CD4-positive, alpha-beta T cell treated with Interleukin-10 for 1 hour (primary cell): ENCODE measurements around the gene VRK3.
"Not testable (repeated sequence)": the region's sequence is repeated elsewhere in the genome, so short reads cannot be mapped to it uniquely, and the experiment has no call there.

ENCODE experiments used
- DNase-seq: peaks from one replicate; pipeline ENCODE4 v3.0.0-alpha.2; 2020

VRK3 gene

DNA sequence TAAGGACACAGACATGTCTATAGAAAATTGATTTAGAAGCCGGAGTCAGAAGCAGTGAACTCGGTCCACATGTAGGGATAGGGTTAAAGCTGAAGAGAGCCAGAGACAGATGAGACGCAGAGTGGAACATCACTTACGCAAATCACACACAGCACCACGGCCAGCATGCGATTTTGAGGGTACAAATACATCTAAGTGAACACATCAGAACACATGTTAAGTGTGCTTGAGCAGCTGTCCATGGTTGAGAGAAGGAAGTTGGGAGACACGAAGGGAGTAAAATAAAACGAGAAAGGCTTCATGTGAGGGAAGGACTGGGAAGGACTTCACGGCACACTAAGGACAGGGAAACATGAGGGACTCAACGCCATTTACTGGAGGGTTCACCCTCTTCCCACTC lies 38.8 kb downstream of the VRK3 start:
- no peak for DNase-seq

DNA sequence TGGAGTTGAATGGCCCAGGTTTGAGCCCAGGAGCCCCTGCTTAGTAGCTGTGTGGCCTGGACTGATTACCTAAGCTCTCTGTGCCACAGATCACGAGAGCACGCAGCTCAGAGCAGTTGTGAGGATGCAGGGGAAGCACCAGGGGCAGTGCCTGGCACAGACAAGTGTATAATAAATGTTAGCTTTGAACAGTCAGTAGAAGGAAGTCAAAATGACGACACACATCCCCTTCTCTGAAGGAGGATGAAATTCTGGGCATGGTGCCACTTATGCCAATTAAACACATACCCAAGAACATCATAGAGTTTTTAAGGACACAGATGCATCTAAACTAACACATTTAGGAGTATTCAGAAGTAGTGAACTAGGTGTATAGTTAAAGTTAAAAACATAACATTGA lies 39.3 kb downstream of the VRK3 start:
- no peak for DNase-seq

DNA sequence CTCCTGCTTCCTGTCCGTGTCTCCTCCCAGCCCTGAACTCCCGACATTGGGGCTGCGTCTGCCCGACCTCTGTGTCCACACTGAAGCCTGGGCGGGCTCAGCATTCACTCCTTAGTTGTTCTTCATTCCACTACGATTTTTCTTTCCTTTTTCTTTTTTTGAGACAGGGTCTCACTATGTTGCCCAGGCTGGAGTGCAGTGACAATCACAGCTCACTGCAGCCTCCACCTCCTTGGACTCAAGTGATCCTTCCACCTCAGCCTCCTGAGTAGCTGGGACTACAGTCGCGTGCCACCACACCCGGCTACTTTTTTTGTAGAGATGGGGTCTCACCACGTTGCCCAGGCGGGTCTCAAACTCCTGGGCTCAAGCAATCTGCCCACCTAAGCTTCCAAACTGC lies 40.7 kb downstream of the VRK3 start:
- DNase-seq, result no peak

DNA sequence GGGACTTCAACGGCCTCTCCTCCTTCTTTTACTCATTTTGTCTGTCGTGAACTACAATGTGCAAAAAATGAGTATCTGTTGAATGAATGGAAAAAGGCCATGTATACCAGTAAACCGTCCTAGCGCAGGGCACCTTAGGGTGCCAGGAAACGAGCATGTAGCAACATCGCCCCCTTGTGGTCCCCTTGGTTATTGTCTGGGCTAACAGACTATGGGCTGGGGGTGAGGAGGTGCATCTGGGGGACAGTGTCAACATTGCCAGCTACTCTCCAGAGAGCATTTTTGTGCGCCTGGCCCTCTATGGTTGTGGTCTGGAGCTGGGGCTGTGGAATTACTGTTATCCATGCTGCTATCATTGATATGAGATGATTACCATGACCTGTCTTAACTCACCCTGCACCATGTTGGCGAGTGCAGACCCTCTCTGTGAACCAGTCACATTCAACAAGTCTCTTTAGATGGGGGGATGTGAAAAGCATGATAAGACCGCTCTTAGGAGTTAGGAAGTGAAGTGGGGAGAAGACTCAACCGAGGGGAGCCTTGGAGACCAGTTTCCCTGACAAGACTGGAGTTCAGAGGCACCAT lies 41.4 kb downstream of the VRK3 start:
- peak; percentile 79 for DNase-seq

DNA sequence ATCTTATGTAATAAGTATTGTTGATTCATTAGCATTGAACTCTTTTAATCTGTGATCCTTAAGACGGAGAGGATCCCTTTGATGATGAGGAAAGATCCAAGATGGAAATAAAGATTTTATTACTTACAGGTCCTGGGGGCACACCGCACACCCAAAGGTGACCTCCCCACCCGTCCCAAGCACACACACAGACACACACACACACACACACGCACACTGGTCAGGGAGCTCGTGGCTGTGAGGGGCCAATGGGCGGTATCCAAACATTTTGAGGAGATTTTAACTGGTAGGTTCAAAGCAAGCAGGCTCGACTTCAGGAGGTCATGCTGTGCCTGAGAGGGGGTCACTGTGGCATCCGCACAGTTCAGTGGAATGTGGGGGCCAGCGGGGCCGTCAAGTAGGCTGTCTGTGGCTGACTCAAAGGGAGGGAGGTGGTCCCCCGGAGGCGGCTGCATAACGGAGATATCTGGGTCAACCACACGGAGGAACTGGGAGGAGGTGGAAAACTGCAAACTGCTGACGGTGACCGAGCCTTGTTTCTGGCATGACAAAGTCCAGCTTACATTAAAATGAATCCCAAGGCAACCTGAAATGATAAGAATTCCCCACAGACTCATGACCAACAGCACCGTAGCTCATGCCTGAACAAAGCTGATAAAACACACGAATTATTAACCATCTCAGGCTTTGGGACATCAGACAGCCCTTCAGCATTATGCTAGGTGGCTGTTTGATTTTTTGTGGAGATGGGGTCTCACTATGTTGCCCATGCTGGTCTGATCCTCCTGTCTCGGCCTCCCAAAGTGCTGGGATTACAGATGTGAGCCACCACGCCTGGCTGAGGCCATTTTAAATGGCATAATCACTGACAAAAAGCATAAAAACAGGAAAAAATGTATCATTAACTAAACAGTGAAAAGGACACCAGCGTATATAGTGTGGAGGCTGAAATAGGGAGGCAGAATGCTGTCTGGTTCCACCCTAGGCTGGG lies 43.3 kb downstream of the VRK3 start:
- DNase-seq, result no peak

DNA sequence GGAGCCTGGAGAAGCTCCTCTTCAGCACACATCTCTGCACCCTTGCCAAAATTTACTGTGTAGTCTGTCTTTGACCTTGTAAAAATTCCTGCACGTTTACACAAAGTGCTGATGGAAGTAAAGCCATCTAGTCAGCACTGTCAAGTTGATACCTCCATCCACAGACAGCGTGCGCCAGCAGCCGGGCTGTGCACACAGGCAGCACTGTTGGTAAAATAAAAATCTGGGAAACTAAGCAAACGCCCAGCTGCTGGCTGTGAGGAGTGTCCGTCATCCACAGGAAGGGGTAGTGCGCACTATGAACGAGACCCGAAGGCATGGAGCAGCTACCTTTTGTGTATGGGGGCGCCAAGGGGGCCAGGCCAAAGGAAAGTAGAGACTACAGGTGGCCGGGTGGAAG lies 46.8 kb downstream of the VRK3 start:
- DNase-seq, result no peak

DNA sequence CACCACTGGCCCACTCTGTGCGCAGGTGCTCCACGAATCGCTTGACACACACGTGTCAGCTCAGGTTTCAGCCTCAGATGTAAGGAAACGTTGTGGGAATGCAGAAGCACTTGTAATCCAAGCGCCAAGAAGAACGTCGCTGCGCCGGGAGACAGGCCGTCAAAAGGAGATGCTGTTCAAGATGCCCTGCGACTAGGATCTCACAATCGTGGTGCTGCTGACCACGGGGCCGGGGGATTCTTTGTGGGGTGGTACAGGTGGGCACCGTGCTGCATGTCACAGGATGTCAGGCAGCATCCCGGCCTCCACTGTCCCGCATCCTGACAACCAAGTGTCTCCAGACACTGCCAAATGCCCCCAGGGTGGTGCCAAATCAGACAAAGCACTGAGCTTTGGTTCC lies 47.3 kb downstream of the VRK3 start:
- no peak for DNase-seq

DNA sequence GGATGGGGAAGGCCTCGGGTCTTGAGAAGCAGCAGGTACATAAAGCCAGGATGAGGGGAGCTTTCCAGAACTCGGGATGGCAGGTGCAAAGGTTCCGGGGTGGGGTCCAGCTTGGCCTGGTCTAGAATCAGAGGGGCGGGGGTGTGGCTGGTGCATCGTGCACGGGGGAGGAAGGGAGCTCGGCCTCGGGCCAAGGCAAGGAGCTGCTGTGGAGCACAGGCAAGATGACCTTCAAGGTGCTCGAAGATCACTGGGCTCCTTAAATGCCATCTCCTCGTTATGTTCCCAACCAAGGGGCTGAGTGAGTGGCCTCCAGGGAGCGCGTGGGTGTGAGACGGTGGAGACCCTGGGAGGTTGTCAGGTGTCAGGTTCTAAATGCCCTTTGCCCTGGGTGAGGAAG lies 48.1 kb downstream of the VRK3 start:
- no peak for DNase-seq

DNA sequence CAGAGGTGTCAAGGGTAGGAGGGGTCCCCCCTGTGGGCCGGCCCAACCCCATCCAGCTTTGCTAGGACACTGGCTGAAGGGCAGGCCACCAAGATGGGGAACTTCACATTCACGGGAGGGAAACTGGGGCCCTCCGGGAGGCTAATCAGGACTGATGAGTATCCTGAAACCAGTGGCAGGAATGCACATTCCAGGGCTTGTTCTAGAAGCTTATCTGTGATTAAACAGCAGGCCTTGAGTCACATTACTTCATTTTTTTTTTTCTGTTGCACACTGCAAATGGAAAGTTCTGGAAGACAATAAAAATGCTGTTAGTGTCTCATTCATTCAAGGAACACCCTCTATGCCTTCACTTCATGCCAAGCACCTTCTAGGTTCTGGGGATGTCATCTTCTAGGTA lies 48.7 kb downstream of the VRK3 start:
- DNase-seq, result no peak

DNA sequence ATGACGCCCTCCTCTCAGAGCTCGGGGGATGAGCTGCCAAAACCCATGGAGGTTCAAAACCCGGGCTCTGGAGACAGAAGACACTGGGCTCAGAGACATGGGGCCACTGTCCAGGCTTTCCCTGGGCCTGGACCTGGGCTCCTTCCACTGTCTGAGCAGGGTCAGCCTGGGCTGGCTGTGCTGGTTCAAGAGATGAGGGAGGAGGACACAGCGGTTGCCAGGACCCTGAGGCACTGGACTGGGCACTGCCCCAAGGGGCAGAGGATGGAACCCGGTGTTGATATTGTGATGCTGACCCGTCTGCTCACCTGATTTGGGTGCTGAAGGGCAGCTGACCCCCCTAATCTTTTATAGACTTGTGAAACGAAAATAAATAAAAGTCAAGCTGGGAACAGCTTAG lies 50.1 kb downstream of the VRK3 start:
- DNase-seq, result no peak

DNA sequence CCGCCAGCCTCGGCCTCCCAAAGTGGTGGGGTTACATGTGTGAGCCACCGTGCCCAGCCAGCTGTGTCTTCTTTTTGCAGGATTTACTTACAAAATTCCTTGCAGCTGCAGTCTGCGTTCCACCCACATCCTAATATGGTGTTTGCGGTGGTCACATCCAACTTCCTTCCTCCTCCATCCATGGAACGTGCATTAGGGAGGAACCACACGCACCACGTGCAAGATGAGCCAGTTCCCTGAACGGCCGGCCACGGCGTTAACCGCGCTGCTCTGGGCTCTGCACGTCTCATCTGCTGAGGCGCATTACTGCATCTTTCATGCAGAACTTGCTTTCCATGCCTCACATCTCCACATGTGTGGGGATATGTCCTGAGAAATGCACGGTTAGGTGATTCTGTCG lies 51.2 kb downstream of the VRK3 start:
- DNase-seq, result no peak

DNA sequence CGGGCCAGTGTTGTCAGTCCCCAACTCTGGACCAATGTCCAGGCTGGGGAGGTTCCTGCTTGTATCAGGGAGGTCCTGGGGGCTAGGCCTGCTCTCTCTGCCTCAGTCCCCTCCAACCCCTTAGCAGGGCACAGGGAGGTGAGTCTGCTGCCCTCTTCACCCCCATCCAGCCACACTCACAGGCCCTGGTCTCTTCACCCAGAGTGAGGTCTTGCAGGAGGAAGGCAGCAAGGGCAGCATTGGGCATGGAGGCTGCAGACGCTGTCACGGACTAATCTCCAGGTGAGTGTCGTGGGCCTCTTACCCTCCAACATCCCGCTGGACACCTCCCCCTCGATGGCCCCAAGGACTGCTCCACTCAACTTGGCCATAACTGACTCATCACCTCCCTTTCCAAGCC lies 52.3 kb downstream of the VRK3 start:
- DNase-seq, result no peak

DNA sequence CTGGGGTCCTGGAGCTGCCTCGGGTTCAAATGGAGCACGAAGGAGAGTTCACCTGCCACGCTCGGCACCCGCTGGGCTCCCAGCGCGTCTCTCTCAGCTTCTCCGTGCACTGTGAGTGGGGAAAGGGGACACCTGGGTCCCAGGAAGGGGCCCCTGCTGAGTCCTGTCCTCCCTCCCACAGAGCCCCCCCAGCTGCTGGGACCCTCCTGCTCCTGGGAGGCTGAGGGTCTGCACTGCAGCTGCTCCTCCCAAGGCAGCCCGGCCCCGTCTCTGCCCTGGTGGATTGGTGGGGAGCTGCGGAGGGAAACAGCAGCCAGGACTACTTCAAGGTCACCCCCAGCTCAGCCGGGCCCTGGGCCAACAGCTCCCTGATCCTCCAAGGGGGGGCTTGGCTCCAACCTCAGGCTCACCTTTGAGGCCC lies 53.2 kb downstream of the VRK3 start:
- no peak for DNase-seq

DNA sequence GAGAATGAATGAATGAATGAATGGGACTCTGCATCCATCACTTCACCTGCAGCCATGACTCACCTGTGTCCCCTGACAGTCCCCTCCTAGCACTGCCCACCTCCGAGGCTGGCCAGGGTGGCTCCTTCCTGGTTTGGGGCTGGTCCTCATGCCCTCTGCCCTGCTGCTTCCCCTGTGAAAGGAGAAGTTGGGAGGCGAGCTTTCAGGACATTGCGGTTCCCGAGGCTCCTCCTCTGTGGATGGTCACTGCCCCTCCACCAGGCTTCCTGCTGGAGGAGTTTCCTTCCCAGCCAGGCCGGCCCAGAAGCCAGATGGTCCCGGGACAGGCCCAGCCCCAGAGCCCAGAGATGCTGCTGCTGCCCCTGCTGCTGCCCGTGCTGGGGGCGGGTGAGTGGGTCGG lies 55.8 kb downstream of the VRK3 start:
- not testable (repeated sequence) for DNase-seq

DNA sequence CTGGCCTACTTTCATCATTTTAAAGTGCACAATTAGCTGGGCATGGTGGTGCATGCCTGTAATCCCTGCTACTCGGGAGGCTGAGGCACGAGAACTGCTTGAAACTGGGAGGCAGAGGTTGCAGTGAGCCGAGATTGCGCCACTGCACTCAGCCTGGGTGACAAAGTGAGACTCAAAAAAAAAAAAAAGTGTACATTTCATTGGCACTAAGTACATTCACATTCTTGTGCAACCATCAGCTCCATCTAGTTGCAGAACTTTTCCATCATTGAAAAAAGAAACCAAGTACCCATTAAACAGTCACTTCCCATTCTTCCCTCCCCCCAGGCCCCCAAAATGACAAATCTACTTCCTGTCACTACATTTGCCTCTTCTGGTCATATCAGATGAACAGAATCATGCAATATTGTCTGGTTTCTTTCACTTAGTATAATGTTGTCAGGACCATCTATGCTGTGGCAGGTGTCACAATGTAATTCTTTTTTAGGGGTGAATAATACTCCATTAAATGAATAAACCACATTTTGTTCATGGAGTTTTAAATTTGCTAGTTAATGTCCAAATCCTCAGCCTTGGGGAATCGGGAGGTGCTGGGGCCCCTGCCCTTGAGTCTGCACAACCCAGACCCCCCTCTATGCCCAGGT lies 56.8 kb downstream of the VRK3 start:
- no peak for DNase-seq

DNA sequence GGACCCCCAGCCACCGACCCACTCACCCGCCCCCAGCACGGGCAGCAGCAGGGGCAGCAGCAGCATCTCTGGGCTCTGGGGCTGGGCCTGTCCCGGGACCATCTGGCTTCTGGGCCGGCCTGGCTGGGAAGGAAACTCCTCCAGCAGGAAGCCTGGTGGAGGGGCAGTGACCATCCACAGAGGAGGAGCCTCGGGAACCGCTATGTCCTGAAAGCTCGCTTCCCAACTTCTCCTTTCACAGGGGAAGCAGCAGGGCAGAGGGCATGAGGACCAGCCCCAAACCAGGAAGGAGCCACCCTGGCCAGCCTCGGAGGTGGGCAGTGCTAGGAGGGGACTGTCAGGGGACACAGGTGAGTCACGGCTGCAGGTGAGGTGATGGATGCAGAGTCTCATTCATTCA lies 64.2 kb downstream of the VRK3 start, which contains the start of gene SIGLEC11:
TSS of gene SIGLEC11 (minus strand) at position 193 of the 400 bp plus-strand sequence. CDS start at position 102, 91 bp downstream.
- not testable (repeated sequence) for DNase-seq

DNA sequence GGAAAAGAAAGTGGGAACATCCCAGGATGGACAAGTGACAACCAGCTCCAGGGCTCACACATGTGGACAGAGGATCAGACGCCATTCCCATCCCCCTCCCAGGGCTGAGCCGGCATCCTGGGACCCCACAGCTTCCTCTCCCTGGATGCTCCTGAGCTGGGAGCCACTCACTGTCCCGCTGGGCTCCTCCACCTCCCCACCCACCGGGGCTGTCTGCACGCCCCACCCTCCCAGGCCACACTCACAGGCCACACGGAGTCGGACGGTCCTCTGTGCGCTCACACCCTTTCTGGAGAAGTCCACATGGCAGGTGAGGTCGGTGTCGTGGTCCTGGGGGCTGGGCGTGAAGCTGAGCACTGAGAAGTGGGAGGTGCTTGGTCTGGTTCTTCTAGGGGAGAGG lies 65.3 kb downstream of the VRK3 start:
- DNase-seq, result not testable (repeated sequence)

DNA sequence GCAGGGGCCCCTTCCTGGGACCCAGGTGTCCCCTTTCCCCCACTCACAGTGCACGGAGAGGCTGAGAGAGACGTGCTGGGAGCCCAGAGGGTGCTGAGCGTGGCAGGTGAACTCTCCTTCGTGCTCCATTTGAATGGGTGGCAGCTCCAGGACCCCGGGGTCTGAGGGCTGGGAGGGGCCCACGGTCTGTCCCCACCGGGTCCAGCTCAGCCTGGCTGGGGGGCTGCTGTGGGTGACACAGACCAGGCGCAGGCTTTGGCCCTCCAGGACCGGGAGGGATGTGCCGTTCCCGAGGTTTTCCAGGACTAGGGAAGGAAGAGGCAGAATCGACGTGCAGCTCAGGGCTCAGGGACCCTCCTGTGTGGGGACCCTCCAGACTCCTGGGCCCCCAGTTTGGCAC lies 66.6 kb downstream of the VRK3 start:
- not testable (repeated sequence) for DNase-seq

DNA sequence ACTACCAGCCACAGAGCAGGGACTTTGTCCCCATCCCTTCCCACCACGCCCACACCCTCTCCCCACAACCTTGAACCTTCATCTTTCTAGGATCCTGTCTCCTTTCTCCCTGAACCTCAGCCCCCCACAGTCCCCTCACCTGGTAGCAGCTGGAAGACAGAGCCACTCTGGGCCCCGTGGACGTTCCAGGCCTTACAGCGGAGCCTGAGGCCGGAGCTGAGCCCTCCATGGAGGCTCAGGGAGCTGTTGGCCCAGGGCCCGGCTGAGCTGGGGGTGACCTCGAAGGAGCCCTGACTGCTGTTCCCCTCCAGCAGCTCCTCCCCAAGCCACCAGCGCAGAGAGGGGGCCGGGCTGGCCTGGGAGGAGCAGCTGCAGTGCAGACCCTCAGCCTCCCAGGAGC lies 67.0 kb downstream of the VRK3 start:
- DNase-seq, result not testable (repeated sequence)

DNA sequence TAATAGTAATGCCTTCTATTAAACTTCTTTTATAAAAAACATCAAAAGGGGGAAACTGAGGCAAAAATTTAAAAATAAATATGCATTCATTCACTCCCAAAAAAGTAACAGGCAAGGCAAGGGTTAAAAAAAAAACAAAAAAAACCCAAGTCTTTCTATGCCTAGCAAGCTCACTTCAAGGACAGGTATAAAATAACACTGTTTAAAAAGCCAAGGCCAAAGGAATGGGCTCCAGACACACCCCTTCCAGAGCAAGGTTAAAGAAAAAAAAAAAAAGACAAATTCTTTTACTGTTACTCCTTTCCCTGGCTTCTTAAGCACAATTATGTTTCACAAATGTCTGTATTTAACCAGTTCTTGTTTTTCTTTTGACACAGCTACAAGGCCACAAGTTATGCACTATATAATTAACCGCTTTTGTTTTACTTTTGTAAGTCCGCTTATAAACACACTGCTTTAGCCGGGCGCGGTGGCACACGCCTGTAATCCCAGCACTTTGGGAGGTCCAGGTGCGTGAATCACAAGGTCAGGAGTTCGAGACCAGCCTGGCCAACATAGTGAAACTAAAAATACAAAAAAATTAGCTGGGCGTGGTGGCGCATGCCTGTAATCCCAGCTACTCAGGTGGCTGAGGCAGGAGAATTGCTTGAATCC lies 67.8 kb downstream of the VRK3 start:
- DNase-seq, result no peak

DNA sequence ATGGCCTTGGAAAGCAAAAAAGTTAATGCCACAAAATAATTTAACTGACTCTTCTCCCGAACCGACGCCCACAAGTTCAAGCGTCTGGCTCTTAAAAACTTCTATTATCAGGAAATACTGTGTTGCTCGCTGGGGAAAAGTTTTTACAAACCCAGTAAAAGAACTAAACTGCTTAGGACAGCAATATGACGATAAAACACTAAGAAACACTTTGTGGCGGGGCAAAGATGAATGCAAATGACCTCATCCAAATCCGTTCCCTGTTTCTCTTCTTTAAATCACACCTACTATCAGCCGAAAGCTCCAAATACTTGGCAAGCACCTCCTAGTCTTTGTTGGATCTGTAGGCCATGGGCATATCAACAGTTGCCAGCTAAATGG lies 69.1 kb downstream of the VRK3 start:
- DNase-seq, result no peak

DNA sequence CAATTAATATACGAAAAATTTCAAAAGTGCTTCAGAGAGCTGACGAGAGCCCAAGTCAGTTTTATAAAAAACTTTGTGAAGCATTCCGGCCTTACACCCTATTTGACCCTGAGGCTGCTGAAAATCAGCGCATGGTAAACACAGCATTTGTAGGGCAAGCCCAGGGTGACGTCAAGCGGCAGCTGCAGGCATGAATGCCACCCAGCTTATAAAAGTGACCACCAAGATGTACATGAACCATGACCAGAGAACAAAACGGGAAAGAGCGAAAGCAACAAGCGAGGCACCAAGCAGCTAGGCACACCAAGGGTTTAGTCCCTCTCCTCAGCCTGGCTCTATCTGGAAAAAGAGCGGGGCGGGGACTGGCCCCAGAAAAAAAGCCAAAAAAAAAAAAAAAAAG lies 70.2 kb downstream of the VRK3 start:
- DNase-seq, result no peak

DNA sequence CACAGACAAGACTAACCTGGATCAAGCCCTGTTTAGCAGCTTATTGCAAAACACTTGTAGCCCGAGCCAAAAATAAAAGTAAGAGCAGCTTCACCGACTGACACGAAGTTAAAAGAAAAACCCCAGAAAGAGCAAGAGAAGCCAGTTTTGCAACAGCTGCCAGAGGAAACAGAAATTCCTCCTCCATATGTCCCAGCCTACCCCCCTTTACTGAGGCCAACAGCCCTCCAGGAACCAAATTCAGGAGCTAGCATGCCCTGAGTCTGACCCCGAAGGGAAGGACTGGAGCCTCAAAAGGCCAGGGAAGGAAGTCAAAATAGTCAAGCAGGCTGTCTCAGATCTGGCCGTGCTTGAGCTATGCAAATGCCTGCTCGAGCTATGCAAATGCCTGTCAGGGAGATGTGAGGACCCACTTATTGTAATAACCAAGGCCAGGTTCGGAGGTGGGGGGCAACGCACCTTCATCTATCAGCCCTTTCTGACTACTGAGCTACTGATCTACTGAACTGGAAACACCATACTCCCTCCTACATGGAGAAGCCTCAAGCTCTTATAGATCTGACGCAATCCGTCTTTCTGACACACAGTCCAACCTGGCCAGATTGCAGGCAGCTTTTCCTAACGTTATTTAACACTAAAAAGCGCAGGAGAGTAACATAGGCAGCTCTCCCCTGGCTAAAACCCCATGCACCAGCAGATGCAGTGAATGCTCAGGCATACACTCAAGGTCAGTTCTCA lies 70.9 kb downstream of the VRK3 start:
- no peak for DNase-seq
